GM12891 (cell line): ENCODE measurements around the gene EPAS1.

Experiments
- DNase-seq: peaks from one replicate; pipeline ENCODE4 v3.0.0; 2011; ENCODE audit warnings: low spot score; ENCODE audit not compliant: insufficient read length
- FAIRE-seq: peaks from 2 replicates; lab custom pipeline; 2011; peaks lifted over from hg19 to GRCh38; lab: Jason Lieb, UNC
- PAX5 ChIP-seq: IDR thresholded peaks from 2 replicates; pipeline ENCODE4 v1.6.1; 2011; ENCODE audit warnings: low read length, moderate library complexity, mild to moderate bottlenecking; ENCODE audit not compliant: insufficient read depth, severe bottlenecking
- POLR2A ChIP-seq: IDR thresholded peaks from 2 replicates; pipeline ENCODE4 v1.6.1; 2011; ENCODE audit warnings: low read depth, low read length, control low read depth
- POLR2AphosphoS5 ChIP-seq: IDR thresholded peaks from 2 replicates; pipeline ENCODE4 v1.6.1; 2011; ENCODE audit warnings: low read depth, low read length, control low read depth
- POU2F2 ChIP-seq: IDR thresholded peaks from 2 replicates; pipeline ENCODE4 v1.6.1; 2011; ENCODE audit warnings: low read depth, mild to moderate bottlenecking, control low read depth, low read length, moderate library complexity
- SPI1 ChIP-seq: IDR thresholded peaks from 2 replicates; pipeline ENCODE4 v1.6.1; 2011; ENCODE audit warnings: low read depth, low read length, control low read depth
- TAF1 ChIP-seq: IDR thresholded peaks from 2 replicates; pipeline ENCODE4 v1.6.1; 2011; ENCODE audit warnings: low read depth, low read length, control low read depth

The EPAS1 gene

GRCh38 chr2:46383784-46384456 lies 86.7 kb downstream of the EPAS1 start:
- FAIRE-seq (no peak), DNase-seq (no peak)
- TF ChIP-seq PAX5, result no peak
- TF ChIP-seq TAF1, result no peak
- no peak for TF ChIP-seq POU2F2
- no peak for TF ChIP-seq POLR2A
- no peak for TF ChIP-seq SPI1
- no peak for TF ChIP-seq POLR2AphosphoS5

- DNase-seq (no peak), FAIRE-seq (no peak)
- TF ChIP-seq POLR2AphosphoS5 (no peak), TAF1 (no peak), POLR2A (no peak), SPI1 (no peak), POU2F2 (no peak), PAX5 (no peak)
Observed at GRCh38 chr2:46384457-46384815, 87.2 kb downstream of the EPAS1 start.

- FAIRE-seq (no peak), DNase-seq (no peak)
- TF ChIP-seq TAF1 (no peak), POLR2AphosphoS5 (no peak), SPI1 (no peak), PAX5 (no peak), POU2F2 (no peak), POLR2A (no peak)
Observed at GRCh38 chr2:46385786-46386577, 88.8 kb downstream of the EPAS1 start.

- TF ChIP-seq POLR2AphosphoS5 (no peak), SPI1 (no peak), TAF1 (no peak), POU2F2 (no peak), POLR2A (no peak), PAX5 (no peak)
- DNase-seq (no peak), FAIRE-seq (no peak)
Observed at GRCh38 chr2:46386763-46387162, 89.6 kb downstream of the EPAS1 start.

- no peak for TF ChIP-seq PAX5
- TF ChIP-seq POLR2A, result no peak
- TF ChIP-seq POU2F2, result no peak
- DNase-seq, result no peak
- no peak for FAIRE-seq
Observed at GRCh38 chr2:46387292-46387691, 90.1 kb downstream of the EPAS1 start.

GRCh38 chr2:46387886-46388515 lies 90.8 kb downstream of the EPAS1 start:
- no peak for FAIRE-seq
- no peak for TF ChIP-seq POU2F2
- TF ChIP-seq POLR2AphosphoS5, result no peak
- no peak for TF ChIP-seq POLR2A
- TF ChIP-seq TAF1, result no peak
- TF ChIP-seq SPI1, result no peak
- TF ChIP-seq PAX5, result no peak
- no peak for DNase-seq

- DNase-seq (no peak), FAIRE-seq (no peak)
- TF ChIP-seq POU2F2, result no peak
- TF ChIP-seq POLR2AphosphoS5, result no peak
- no peak for TF ChIP-seq POLR2A
- TF ChIP-seq TAF1, result no peak
- no peak for TF ChIP-seq SPI1
- TF ChIP-seq PAX5, result no peak
Observed at GRCh38 chr2:46388881-46389280, 91.7 kb downstream of the EPAS1 start.

GRCh38 chr2:46389417-46389916 lies 92.3 kb downstream of the EPAS1 start:
- DNase-seq (no peak), FAIRE-seq (no peak)
- TF ChIP-seq POU2F2, result no peak
- no peak for TF ChIP-seq POLR2A
- no peak for TF ChIP-seq SPI1
- TF ChIP-seq PAX5, result no peak
- no peak for TF ChIP-seq POLR2AphosphoS5
- TF ChIP-seq TAF1, result no peak

GRCh38 chr2:46390036-46390435 lies 92.8 kb downstream of the EPAS1 start:
- TF ChIP-seq SPI1 (no peak), TAF1 (no peak), POLR2AphosphoS5 (no peak), PAX5 (no peak)
- DNase-seq (no peak), FAIRE-seq (no peak)
